Stomach (tissue), 4 donors: ENCODE measurements around the gene BECN2.

Source experiments
- CTCF ChIP-seq, 7 experiments: fragments of 450-650 bp in 4 of 7; fragments of 200-600 bp in 3 of 7; sonication (generic) in 3 of 7; IDR thresholded peaks; one replicate each; pipeline ENCODE4 v1.5.1; 2016 to 2019; ENCODE audit warnings: antibody characterized with exemption in 7 of 7, control low read depth in 2 of 7, mild to moderate bottlenecking in 1 of 7
- POLR2AphosphoS5 ChIP-seq, 3 donors: sonication (generic); formaldehyde crosslinking; IDR thresholded peaks; one replicate each; pipeline ENCODE4 v1.6.1; 2016; ENCODE audit warnings: antibody characterized with exemption in 3 of 3

- TF ChIP-seq CTCF (IDR thresholded peaks at IDR 0.05) (no peak), POLR2AphosphoS5 (IDR thresholded peaks at IDR 0.05) (no peak)
Observed at GRCh38 chr1:241924080-241924808, 33.3 kb upstream of the BECN2 start.
